DND-41 (cell line): Measurements from ENCODE around the gene ARL2BP.

Source experiments
- ATAC-seq: fragments of 200-7000 bp; cut with Tn5 transposase; 3 replicates; pipeline ENCODE4 v1.9.1; 2021; ENCODE audit warnings: low read depth; ENCODE audit not compliant: insufficient read depth
- DNase-seq: peaks from one replicate; pipeline ENCODE4 v3.0.0-alpha.2; 2020
- H2AFZ ChIP-seq: 2 replicates; pipeline ENCODE4 v1.6.0; 2012; ENCODE audit warnings: low read depth, low read length
- H3K27ac ChIP-seq: 2 replicates; pipeline ENCODE4 v1.5.1; 2012; ENCODE audit warnings: low read length, inconsistent platforms
- H3K27me3 ChIP-seq: fragments of 200-600 bp; sonication (generic); 2 replicates; pipeline ENCODE4 v1.6.0; 2012; ENCODE audit warnings: low read length, mild to moderate bottlenecking, inconsistent platforms; ENCODE audit not compliant: insufficient read depth, poor library complexity
- H3K36me3 ChIP-seq: 2 replicates; pipeline ENCODE4 v1.5.1; 2012; ENCODE audit warnings: low read length, inconsistent platforms; ENCODE audit not compliant: insufficient read depth
- H3K4me1 ChIP-seq: 2 replicates; pipeline ENCODE4 v1.5.1; 2012; ENCODE audit warnings: mild to moderate bottlenecking, low read length; ENCODE audit not compliant: insufficient read depth
- H3K4me2 ChIP-seq: 2 replicates; pipeline ENCODE4 v1.6.0; 2012; ENCODE audit warnings: mild to moderate bottlenecking, moderate library complexity, low read length, inconsistent platforms; ENCODE audit not compliant: insufficient read depth
- H3K4me3 ChIP-seq, 2 experiments: fragments of 200-600 bp in 1 of 2; shearing (Covaris generic) in 1 of 2; 2 replicates each; pipeline ENCODE4 v1.5.1; 2012 to 2016; ENCODE audit warnings: inconsistent platforms in 2 of 2, low read length in 2 of 2, mild to moderate bottlenecking in 2 of 2, low read depth in 1 of 2, moderate library complexity in 1 of 2
- H3K79me2 ChIP-seq: 2 replicates; pipeline ENCODE4 v1.6.0; 2012; ENCODE audit warnings: low read length, inconsistent platforms; ENCODE audit not compliant: insufficient read depth
- H3K9ac ChIP-seq: 2 replicates; pipeline ENCODE4 v1.6.0; 2012; ENCODE audit warnings: low read depth, mild to moderate bottlenecking, inconsistent platforms, low read length, moderate library complexity
- H3K9me3 ChIP-seq: 2 replicates; pipeline ENCODE4 v1.5.1; 2012; ENCODE audit warnings: low read length, moderate library complexity, mild to moderate bottlenecking, inconsistent platforms; ENCODE audit not compliant: insufficient read depth, severe bottlenecking
- H4K20me1 ChIP-seq: 2 replicates; pipeline ENCODE4 v1.6.0; 2012; ENCODE audit warnings: low read length; ENCODE audit not compliant: insufficient read depth
- CTCF ChIP-seq: IDR thresholded peaks from 2 replicates; pipeline ENCODE4 v1.5.1; 2012; ENCODE audit warnings: borderline replicate concordance, low read length, moderate library complexity, mild to moderate bottlenecking; ENCODE audit not compliant: poor library complexity, severe bottlenecking; ENCODE audit errors: extremely low read depth
- EZH2 ChIP-seq: IDR thresholded peaks from 3 replicates; pipeline ENCODE4 v1.6.1; 2012; ENCODE audit warnings: borderline replicate concordance, low read depth, mild to moderate bottlenecking, moderate library complexity, low read length, inconsistent platforms; ENCODE audit not compliant: severe bottlenecking

The ARL2BP gene

GRCh38 chr16:57235128-57236021 is 9.7 kb upstream of the ARL2BP start:
- no peaks in the 10 kb centered on the region for H3K79me2 ChIP-seq
- H3K4me2 ChIP-seq = no peak overlapping the region
- TF ChIP-seq CTCF (no peak), EZH2 (no peak)
- H3K4me3 ChIP-seq = no peak overlapping the region
- no peak overlapping the region for H3K9ac ChIP-seq
- H3K9me3 ChIP-seq = no peaks in the 10 kb centered on the region
- H3K27me3 ChIP-seq = no peaks in the 10 kb centered on the region
- ATAC-seq = no peak
- peaks cover 72% of the 10 kb centered on the region for H3K36me3 ChIP-seq
- DNase-seq = no peak
- no peak overlapping the region for H2AFZ ChIP-seq
- H4K20me1 ChIP-seq = no peaks in the 10 kb centered on the region
- no peaks in the 10 kb centered on the region for H3K4me1 ChIP-seq
- H3K27ac ChIP-seq = no peak overlapping the region

GRCh38 chr16:57236022-57236350 is 9.1 kb upstream of the ARL2BP start:
- H3K9me3 ChIP-seq = no peaks in the 10 kb centered on the region
- H3K27me3 ChIP-seq = no peaks in the 10 kb centered on the region
- H2AFZ ChIP-seq = no peak overlapping the region
- TF ChIP-seq CTCF = no peak
- no peaks in the 10 kb centered on the region for H4K20me1 ChIP-seq
- H3K4me1 ChIP-seq = no peaks in the 10 kb centered on the region
- H3K4me2 ChIP-seq = no peak overlapping the region
- no peaks in the 10 kb centered on the region for H3K79me2 ChIP-seq
- no peak overlapping the region for H3K27ac ChIP-seq
- DNase-seq (no peak), ATAC-seq (no peak)
- H3K36me3 ChIP-seq = peaks cover 66% of the 10 kb centered on the region
- H3K9ac ChIP-seq = no peak overlapping the region
- H3K4me3 ChIP-seq = no peak overlapping the region

GRCh38 chr16:57238682-57239081 is 6.4 kb upstream of the ARL2BP start:
- Histone ChIP-seq H4K20me1 (no peaks in the 10 kb centered on the region), H3K36me3 (peaks cover 40% of the 10 kb centered on the region)

More at GRCh38 chr16:57238682-57239081, 6.4 kb upstream of the ARL2BP start:
- Histone ChIP-seq H3K4me2 (no peak overlapping the region), H3K9me3 (no peaks in the 10 kb centered on the region), H3K27ac (no peak overlapping the region), H3K4me3 (no peak overlapping the region), H3K27me3 (no peaks in the 10 kb centered on the region), H2AFZ (no peak overlapping the region), H3K79me2 (no peaks in the 10 kb centered on the region), H3K9ac (no peak overlapping the region), H3K4me1 (no peaks in the 10 kb centered on the region)
- TF ChIP-seq EZH2 = no peak
- no peak for TF ChIP-seq CTCF
- ATAC-seq (no peak), DNase-seq (no peak)
